ENCODE results near the gene KCNB1. TPM values are rescaled to one million over a fixed set of nuclear protein-coding genes. Genes with fewer than 3 reads are reported as not detected.

Gene KCNB1
- total and polyA plus RNA-seq, 2 of the 4 experiments (the other 2 are of a cell fraction): 0.05 TPM; not detected in 1

DNA sequence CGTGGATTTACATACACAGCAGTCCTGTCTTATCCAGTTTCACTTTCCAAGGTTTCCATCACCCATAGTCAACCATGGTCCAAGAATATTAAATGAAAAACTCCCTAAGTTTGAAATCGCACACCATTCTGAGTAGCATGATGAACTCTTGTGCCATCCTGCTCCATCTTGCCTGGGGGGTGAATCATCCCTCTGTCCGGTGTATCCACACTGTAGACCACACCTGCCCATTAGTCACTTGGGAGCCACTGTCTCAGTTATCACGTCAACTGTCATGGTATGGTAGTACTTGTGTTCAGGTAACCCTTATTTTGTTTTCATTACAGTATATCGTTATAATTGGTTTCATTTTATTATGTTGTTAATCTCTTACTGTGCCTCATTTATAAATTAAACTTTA, 47.0 kb upstream of the KCNB1 start:
- no peak for DNase-seq
- Histone ChIP-seq H3K9ac (ENCODE audit: low read depth, low read length) (no peak overlapping the region), H2AK9ac (replicated peaks; ENCODE audit: low read depth, low read length, poor library complexity) (no peak overlapping the region), H2BK120ac (ENCODE audit: low read depth, low read length) (no peak overlapping the region), H3K27me3 (ENCODE audit: control insufficient read depth, insufficient read depth, low read length) (peaks cover 1% of the 10 kb centered on the region), H3K27ac (ENCODE audit: insufficient read depth, low read length) (no peak overlapping the region), H2BK20ac (ENCODE audit: low read depth, low read length) (no peak overlapping the region), H3K18ac (ENCODE audit: low read depth, low read length) (no peak overlapping the region), H3K56ac (ENCODE audit: extremely low read depth, insufficient read depth, low read length) (no peak overlapping the region), H3K14ac (replicated peaks; ENCODE audit: low read depth, low read length) (no peak overlapping the region), H3K4me2 (ENCODE audit: low read depth, low read length) (no peak overlapping the region), H4K91ac (ENCODE audit: insufficient read depth, low read depth, low read length) (no peak overlapping the region), H4K20me1 (ENCODE audit: insufficient read depth, low read length) (no peaks in the 10 kb centered on the region), H2BK5ac (ENCODE audit: low read depth, low read length, poor library complexity, severe bottlenecking) (no peak overlapping the region), H3K9me3 (ENCODE audit: control insufficient read depth, insufficient read depth, low read length) (0 out of 2 replicates have a peak, but pooled peaks cover 3% of the 10 kb centered on the region), H3K4me3 (ENCODE audit: insufficient read depth, low read depth, low read length) (no peak overlapping the region), H3K9me1 (ENCODE audit: insufficient read depth, low read length) (no peaks in the 10 kb centered on the region), H3K4me1 (ENCODE audit: control insufficient read depth, insufficient read depth, low read length) (no peaks in the 10 kb centered on the region), H2AK5ac (ENCODE audit: low read depth, low read length) (no peak overlapping the region), H3K36me3 (ENCODE audit: control insufficient read depth, insufficient read depth, low read length) (peaks cover 2% of the 10 kb centered on the region), H2AFZ (replicated peaks; ENCODE audit: low read length, poor library complexity) (no peak overlapping the region), H2BK15ac (ENCODE audit: low read depth, low read length) (no peak overlapping the region), H3K23ac (ENCODE audit: low read depth, low read length) (no peak overlapping the region), H3K4ac (ENCODE audit: low read depth, low read length) (no peak overlapping the region), H4K8ac (ENCODE audit: low read depth in 2 of 2, low read length in 2 of 2) (no peak overlapping the region), H3K79me1 (ENCODE audit: low read depth in 1 of 2, low read length in 2 of 2) (no peaks in the 10 kb centered on the region), H4K5ac (ENCODE audit: low read depth, low read length) (no peak overlapping the region)
- no peak for TF ChIP-seq SMC3 (IDR thresholded peaks at IDR 0.05; ENCODE audit: low read depth, low read length)
- no peak for TF ChIP-seq CEBPB (IDR thresholded peaks at IDR 0.05; ENCODE audit: low read depth, low read length)
- TF ChIP-seq FOS (IDR thresholded peaks at IDR 0.05; ENCODE audit: low read depth, low read length): no peak
- TF ChIP-seq, protein P1, sequence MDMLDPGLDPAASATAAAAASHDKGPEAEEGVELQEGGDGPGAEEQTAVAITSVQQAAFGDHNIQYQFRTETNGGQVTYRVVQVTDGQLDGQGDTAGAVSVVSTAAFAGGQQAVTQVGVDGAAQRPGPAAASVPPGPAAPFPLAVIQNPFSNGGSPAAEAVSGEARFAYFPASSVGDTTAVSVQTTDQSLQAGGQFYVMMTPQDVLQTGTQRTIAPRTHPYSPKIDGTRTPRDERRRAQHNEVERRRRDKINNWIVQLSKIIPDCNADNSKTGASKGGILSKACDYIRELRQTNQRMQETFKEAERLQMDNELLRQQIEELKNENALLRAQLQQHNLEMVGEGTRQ (IDR thresholded peaks at IDR 0.05; ENCODE audit: low read depth, low read length): no peak
- TF ChIP-seq MAFK (IDR thresholded peaks at IDR 0.05; ENCODE audit: low read depth, low read length): no peak
- no peak for TF ChIP-seq RFX5 (IDR thresholded peaks at IDR 0.05; ENCODE audit: low read depth, low read length)
- TF ChIP-seq RAD21 (IDR thresholded peaks at IDR 0.05; ENCODE audit: low read length): no peak
- TF ChIP-seq MXI1 (IDR thresholded peaks at IDR 0.05; ENCODE audit: borderline replicate concordance, low read depth, low read length): no peak
- no peak for TF ChIP-seq CHD1 (IDR thresholded peaks at IDR 0.05; ENCODE audit: low read depth, low read length)
- no peak for TF ChIP-seq BHLHE40 (IDR thresholded peaks at IDR 0.05; ENCODE audit: low read depth, low read length)
- TF ChIP-seq POLR2A (IDR thresholded peaks at IDR 0.05; ENCODE audit: low read depth, low read length): no peak
- TF ChIP-seq, protein P2, sequence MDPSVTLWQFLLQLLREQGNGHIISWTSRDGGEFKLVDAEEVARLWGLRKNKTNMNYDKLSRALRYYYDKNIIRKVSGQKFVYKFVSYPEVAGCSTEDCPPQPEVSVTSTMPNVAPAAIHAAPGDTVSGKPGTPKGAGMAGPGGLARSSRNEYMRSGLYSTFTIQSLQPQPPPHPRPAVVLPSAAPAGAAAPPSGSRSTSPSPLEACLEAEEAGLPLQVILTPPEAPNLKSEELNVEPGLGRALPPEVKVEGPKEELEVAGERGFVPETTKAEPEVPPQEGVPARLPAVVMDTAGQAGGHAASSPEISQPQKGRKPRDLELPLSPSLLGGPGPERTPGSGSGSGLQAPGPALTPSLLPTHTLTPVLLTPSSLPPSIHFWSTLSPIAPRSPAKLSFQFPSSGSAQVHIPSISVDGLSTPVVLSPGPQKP (IDR thresholded peaks at IDR 0.05; ENCODE audit: borderline replicate concordance, low read depth, low read length): no peak
- TF ChIP-seq NFE2L2 (IDR thresholded peaks at IDR 0.05; ENCODE audit: low read depth, low read length): no peak
- TF ChIP-seq, protein P3, sequence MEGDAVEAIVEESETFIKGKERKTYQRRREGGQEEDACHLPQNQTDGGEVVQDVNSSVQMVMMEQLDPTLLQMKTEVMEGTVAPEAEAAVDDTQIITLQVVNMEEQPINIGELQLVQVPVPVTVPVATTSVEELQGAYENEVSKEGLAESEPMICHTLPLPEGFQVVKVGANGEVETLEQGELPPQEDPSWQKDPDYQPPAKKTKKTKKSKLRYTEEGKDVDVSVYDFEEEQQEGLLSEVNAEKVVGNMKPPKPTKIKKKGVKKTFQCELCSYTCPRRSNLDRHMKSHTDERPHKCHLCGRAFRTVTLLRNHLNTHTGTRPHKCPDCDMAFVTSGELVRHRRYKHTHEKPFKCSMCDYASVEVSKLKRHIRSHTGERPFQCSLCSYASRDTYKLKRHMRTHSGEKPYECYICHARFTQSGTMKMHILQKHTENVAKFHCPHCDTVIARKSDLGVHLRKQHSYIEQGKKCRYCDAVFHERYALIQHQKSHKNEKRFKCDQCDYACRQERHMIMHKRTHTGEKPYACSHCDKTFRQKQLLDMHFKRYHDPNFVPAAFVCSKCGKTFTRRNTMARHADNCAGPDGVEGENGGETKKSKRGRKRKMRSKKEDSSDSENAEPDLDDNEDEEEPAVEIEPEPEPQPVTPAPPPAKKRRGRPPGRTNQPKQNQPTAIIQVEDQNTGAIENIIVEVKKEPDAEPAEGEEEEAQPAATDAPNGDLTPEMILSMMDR (conservative IDR thresholded peaks at IDR 0.05; ENCODE audit: low read depth, low read length): no peak
- no peak for TF ChIP-seq RCOR1 (IDR thresholded peaks at IDR 0.05; ENCODE audit: insufficient replicate concordance, low read length)
- no peak for TF ChIP-seq MAZ (IDR thresholded peaks at IDR 0.05; ENCODE audit: borderline replicate concordance, low read depth, low read length)
- WGBS, 2 experiments (ENCODE audit: extremely low coverage in 2 of 2, insufficient read length in 1 of 2): no CpG with 5 or more reads among the region's 5 CpGs
- in situ Hi-C loops (cut with MboI; ENCODE audit: low sequenced_read_pairs) (no loop called here), dilution Hi-C loops (cut with HindIII; ENCODE audit: low sequenced_read_pairs, unreplicated experiment) (no loop called here), intact Hi-C loops (cut with micrococcal nuclease) (no loop called here)
- BruUV-seq (replicated peaks): no TSS peak
- ChIA-PET CTCF (no interaction called here), POLR2A (ENCODE audit: unreplicated experiment) (no interaction called here)
- no peak for ATAC-seq (ENCODE audit: low read depth)

Data from IMR-90 (cell line).